Measurements from ENCODE around the gene MT1A. TPM values are rescaled to one million over a fixed set of nuclear protein-coding genes. Genes with fewer than 3 reads are reported as not detected.

Gene MT1A
- total and polyA plus RNA-seq, 10 of the 15 experiments (the other 5 are each of a cell fraction or from before 2014, with no cell fraction given), result not detected

- TF ChIP-seq IRF3 (IDR thresholded peaks at IDR 0.05) (no peak), BRCA1 (IDR thresholded peaks at IDR 0.05; ENCODE audit: low read depth, low read length) (no peak)
These were observed 19.9 kb downstream of the MT1A start (continued) for GRCh38 chr16:56658327-56658875.

GRCh38 chr16:56662357-56663354, 24.2 kb downstream of the MT1A start:
- H3K4me1 ChIP-seq (ENCODE audit: control insufficient read depth, insufficient read depth, low read length), result no peaks in the 10 kb centered on the region
- no peak overlapping the region for H2AFZ ChIP-seq (ENCODE audit: control insufficient read depth, low read depth, low read length)
- H3K27me3 ChIP-seq (replicated peaks in 1 of 2; ENCODE audit: control insufficient read depth in 2 of 2, insufficient read depth in 2 of 2, low read length in 1 of 2), result peaks cover 18 to 27% of the 10 kb centered on the region in 2 experiments
- no peak overlapping the region for H3K9ac ChIP-seq (ENCODE audit: control insufficient read depth, insufficient read depth, low read length)
- no peak for FAIRE-seq
- CTCF ChIA-PET, result no interaction called here
- no peak overlapping the region for H3K4me2 ChIP-seq (ENCODE audit: control insufficient read depth, insufficient read depth)
- H3K36me3 ChIP-seq (ENCODE audit: control insufficient read depth in 2 of 2, insufficient read depth in 2 of 2, low read length in 1 of 2), result no peaks in the 10 kb centered on the region
- WGBS (ENCODE audit: insufficient coverage, insufficient replicate concordance, low lambda C conversion rate, missing lambda C conversion rate), result 27% methylated on average over 36 of the region's 48 CpGs
- BruUV-seq (replicated peaks), result no TSS peak
- no peaks in the 10 kb centered on the region for H3K9me3 ChIP-seq (replicated peaks; ENCODE audit: control insufficient read depth, insufficient read depth, low read length)
- no peaks in the 10 kb centered on the region for H3K79me2 ChIP-seq (ENCODE audit: control insufficient read depth, insufficient read depth, low read length)
- POLR2A ChIA-PET, result no interaction called here
- ATAC-seq, result no peak
- SMC1A ChIA-PET (ENCODE audit: uncharacterized antibody, unreplicated experiment), result interaction anchor here (1.3 kb wide), 1 partner anchor 58 kb away, joined by 3 read pairs; no protein-coding TSS in a partner anchor
- in situ Hi-C loops (cut with MboI) (no loop called here), intact Hi-C loops (cut with micrococcal nuclease; ENCODE audit: unreplicated experiment) (no loop called here)
- H4K20me1 ChIP-seq (ENCODE audit: control insufficient read depth, insufficient read depth), result no peaks in the 10 kb centered on the region
- H3K4me3 ChIP-seq, result no peak overlapping the region
- no peak overlapping the region for H3K27ac ChIP-seq (ENCODE audit: control insufficient read depth, insufficient read depth)
- no peak for DNase-seq (ENCODE audit: low read depth, low spot score)
- RAD21 ChIA-PET (ENCODE audit: unreplicated experiment), result no interaction called here
- TF ChIP-seq POLR2A (IDR thresholded peaks at IDR 0.05; ENCODE audit: low read depth, low read length) (no peak), NFIC (IDR thresholded peaks at IDR 0.05; ENCODE audit: low read depth, low read length) (no peak), LARP7 (IDR thresholded peaks at IDR 0.05) (no peak), TCF3 (IDR thresholded peaks at IDR 0.05; ENCODE audit: borderline replicate concordance, insufficient read depth, low read depth, low read length) (no peak), ELK1 (IDR thresholded peaks at IDR 0.05; ENCODE audit: low read depth, low read length) (no peak), EGR1 (IDR thresholded peaks at IDR 0.05; ENCODE audit: borderline replicate concordance in 1 of 2, low read depth in 2 of 2, low read length in 2 of 2) (no peak), EP300 (IDR thresholded peaks at IDR 0.05; ENCODE audit: borderline replicate concordance in 1 of 2, control insufficient read depth in 1 of 2, low read depth in 2 of 2, low read length in 2 of 2) (no peak), IKZF2 (IDR thresholded peaks at IDR 0.05) (no peak), PAX5 (IDR thresholded peaks at IDR 0.05; ENCODE audit: borderline replicate concordance, low read depth, low read length) (no peak), BCL3 (IDR thresholded peaks at IDR 0.05; ENCODE audit: borderline replicate concordance, insufficient read depth, low read depth, low read length, poor library complexity, severe bottlenecking) (no peak), USF2 (IDR thresholded peaks at IDR 0.05; ENCODE audit: borderline replicate concordance, low read depth, low read length) (no peak), SMC3 (IDR thresholded peaks at IDR 0.05; ENCODE audit: borderline replicate concordance, low read length) (no peak)

Measured in GM12878 (cell line).